Measurements from ENCODE around the gene TAS2R42.

The TAS2R42 gene

GRCh38 chr12:11186837-11187236 lies at the start of gene TAS2R42:
TSS of gene TAS2R42 (minus strand) at chr12:11186937. CDS start at chr12:11186937, 0 bp downstream.
- DNase-seq = no peak

- DNase-seq = no peak
Observed at GRCh38 chr12:11233532-11233931, 46.8 kb upstream of the TAS2R42 start.

- DNase-seq = no peak
Observed at GRCh38 chr12:11228296-11228879, 41.7 kb upstream of the TAS2R42 start.

- DNase-seq = no peak
Observed at GRCh38 chr12:11227373-11227772, 40.6 kb upstream of the TAS2R42 start.

- no peak for DNase-seq
Observed at GRCh38 chr12:11209113-11209512, 22.4 kb upstream of the TAS2R42 start.

- DNase-seq = no peak
Observed at GRCh38 chr12:11204173-11204572, 17.4 kb upstream of the TAS2R42 start.

GRCh38 chr12:11202811-11203210 lies 16.1 kb upstream of the TAS2R42 start:
- no peak for DNase-seq

GRCh38 chr12:11183011-11183410 lies 3.7 kb downstream of the TAS2R42 start:
- DNase-seq = no peak

GRCh38 chr12:11182529-11182928 lies 4.2 kb downstream of the TAS2R42 start:
- DNase-seq = no peak

GRCh38 chr12:11178250-11178649 lies 8.5 kb downstream of the TAS2R42 start:
- no peak for DNase-seq

- no peak for DNase-seq
Observed at GRCh38 chr12:11174022-11174421, 12.7 kb downstream of the TAS2R42 start.

GRCh38 chr12:11171969-11172675 lies 14.6 kb downstream of the TAS2R42 start:
- DNase-seq = no peak

- DNase-seq = peak; percentile 70
Observed at GRCh38 chr12:11171145-11171968, 15.4 kb downstream of the TAS2R42 start, which contains the start of gene SMIM10L1. TSS of gene SMIM10L1 (plus strand) at chr12:11171194. CDS start at chr12:11171357, 163 bp downstream.

GRCh38 chr12:11170810-11171144 lies 16.0 kb downstream of the TAS2R42 start:
- no peak for DNase-seq

- DNase-seq = no peak
Observed at GRCh38 chr12:11166300-11166699, 20.4 kb downstream of the TAS2R42 start.

- DNase-seq = no peak
Observed at GRCh38 chr12:11164384-11164783, 22.4 kb downstream of the TAS2R42 start.

GRCh38 chr12:11162502-11162901 lies 24.2 kb downstream of the TAS2R42 start:
- DNase-seq = no peak

GRCh38 chr12:11158885-11159444 lies 27.8 kb downstream of the TAS2R42 start:
- no peak for DNase-seq

- DNase-seq = no peak
Observed at GRCh38 chr12:11154400-11154925, 32.3 kb downstream of the TAS2R42 start.

GRCh38 chr12:11152725-11153124 lies 34.0 kb downstream of the TAS2R42 start:
- DNase-seq = no peak

GRCh38 chr12:11150832-11151231 lies 35.9 kb downstream of the TAS2R42 start:
- no peak for DNase-seq

GRCh38 chr12:11147420-11147819 lies 39.3 kb downstream of the TAS2R42 start:
- DNase-seq = no peak

GRCh38 chr12:11144297-11144696 lies 42.4 kb downstream of the TAS2R42 start:
- DNase-seq = no peak

Measured in GF-D8 (cell line).